Measurements from ENCODE around the gene UBR4.

GRCh38 chr1:19115082-19115808 lies 94.8 kb downstream of the UBR4 start:
- TF ChIP-seq, protein P1, sequence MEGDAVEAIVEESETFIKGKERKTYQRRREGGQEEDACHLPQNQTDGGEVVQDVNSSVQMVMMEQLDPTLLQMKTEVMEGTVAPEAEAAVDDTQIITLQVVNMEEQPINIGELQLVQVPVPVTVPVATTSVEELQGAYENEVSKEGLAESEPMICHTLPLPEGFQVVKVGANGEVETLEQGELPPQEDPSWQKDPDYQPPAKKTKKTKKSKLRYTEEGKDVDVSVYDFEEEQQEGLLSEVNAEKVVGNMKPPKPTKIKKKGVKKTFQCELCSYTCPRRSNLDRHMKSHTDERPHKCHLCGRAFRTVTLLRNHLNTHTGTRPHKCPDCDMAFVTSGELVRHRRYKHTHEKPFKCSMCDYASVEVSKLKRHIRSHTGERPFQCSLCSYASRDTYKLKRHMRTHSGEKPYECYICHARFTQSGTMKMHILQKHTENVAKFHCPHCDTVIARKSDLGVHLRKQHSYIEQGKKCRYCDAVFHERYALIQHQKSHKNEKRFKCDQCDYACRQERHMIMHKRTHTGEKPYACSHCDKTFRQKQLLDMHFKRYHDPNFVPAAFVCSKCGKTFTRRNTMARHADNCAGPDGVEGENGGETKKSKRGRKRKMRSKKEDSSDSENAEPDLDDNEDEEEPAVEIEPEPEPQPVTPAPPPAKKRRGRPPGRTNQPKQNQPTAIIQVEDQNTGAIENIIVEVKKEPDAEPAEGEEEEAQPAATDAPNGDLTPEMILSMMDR (conservative IDR thresholded peaks at IDR 0.05; ENCODE audit: low read depth in 2 of 2) = no peak
- TF ChIP-seq EZH2 (IDR thresholded peaks at IDR 0.05; ENCODE audit: low read depth, unreplicated experiment) = no peak
- TF ChIP-seq, protein P2, sequence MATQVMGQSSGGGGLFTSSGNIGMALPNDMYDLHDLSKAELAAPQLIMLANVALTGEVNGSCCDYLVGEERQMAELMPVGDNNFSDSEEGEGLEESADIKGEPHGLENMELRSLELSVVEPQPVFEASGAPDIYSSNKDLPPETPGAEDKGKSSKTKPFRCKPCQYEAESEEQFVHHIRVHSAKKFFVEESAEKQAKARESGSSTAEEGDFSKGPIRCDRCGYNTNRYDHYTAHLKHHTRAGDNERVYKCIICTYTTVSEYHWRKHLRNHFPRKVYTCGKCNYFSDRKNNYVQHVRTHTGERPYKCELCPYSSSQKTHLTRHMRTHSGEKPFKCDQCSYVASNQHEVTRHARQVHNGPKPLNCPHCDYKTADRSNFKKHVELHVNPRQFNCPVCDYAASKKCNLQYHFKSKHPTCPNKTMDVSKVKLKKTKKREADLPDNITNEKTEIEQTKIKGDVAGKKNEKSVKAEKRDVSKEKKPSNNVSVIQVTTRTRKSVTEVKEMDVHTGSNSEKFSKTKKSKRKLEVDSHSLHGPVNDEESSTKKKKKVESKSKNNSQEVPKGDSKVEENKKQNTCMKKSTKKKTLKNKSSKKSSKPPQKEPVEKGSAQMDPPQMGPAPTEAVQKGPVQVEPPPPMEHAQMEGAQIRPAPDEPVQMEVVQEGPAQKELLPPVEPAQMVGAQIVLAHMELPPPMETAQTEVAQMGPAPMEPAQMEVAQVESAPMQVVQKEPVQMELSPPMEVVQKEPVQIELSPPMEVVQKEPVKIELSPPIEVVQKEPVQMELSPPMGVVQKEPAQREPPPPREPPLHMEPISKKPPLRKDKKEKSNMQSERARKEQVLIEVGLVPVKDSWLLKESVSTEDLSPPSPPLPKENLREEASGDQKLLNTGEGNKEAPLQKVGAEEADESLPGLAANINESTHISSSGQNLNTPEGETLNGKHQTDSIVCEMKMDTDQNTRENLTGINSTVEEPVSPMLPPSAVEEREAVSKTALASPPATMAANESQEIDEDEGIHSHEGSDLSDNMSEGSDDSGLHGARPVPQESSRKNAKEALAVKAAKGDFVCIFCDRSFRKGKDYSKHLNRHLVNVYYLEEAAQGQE (IDR thresholded peaks at IDR 0.05; ENCODE audit: unreplicated experiment) = no peak
- TF ChIP-seq STAT1 (IDR thresholded peaks at IDR 0.05; ENCODE audit: unreplicated experiment) = no peak
- TF ChIP-seq EZH2phosphoT487 (IDR thresholded peaks at IDR 0.05; ENCODE audit: unreplicated experiment) = no peak
- no peak for TF ChIP-seq JUNB (IDR thresholded peaks at IDR 0.05; ENCODE audit: unreplicated experiment)
- no peak for TF ChIP-seq POLR2AphosphoS5 (IDR thresholded peaks at IDR 0.05; ENCODE audit: low read depth)
- no peak for TF ChIP-seq CREB1 (CRISPR knock-in tag; IDR thresholded peaks at IDR 0.05; ENCODE audit: low read depth)

Measured in GM23338 (cell line).